Heart left ventricle (tissue), 13 donors: ENCODE data around the gene SEC14L5.

Source experiments
- POLR2A ChIP-seq, 2 donors: fragments of 450-650 bp; IDR thresholded peaks; one replicate each; pipeline ENCODE4 v1.6.1; 2017; ENCODE audit warnings: antibody characterized with exemption in 2 of 2, mild to moderate bottlenecking in 2 of 2, moderate library complexity in 2 of 2
- TF ChIP-seq, protein P1 (sequence below), 12 donors: fragments of 200-600 bp; sonication (generic) in 4 of 12; IDR thresholded peaks; one replicate each; pipeline versions ENCODE4 v1.5.0 to v1.8.0; 2018 to 2022; ENCODE audit warnings: antibody characterized with exemption in 12 of 12, mild to moderate bottlenecking in 5 of 12
- donor health status: ischemic (EF 13 %, LVEDD 7.1; RV severe dilation, severe dysfunction).
- donor health status: DM: no; HTN: yes; CAD: no.
- donor health status: DM: no; HTN: no; CAD: no.
- donor health status: ischemic (EF 25% LVEDD 6.9; RV normal size, moderate dysfunction).
- donor health status: ischemic (EF 25% LVEDD 5.7; RV mildly dilated, moderate dysfunction).
- donor health status: ischemic (EF 35%, LVEDD 5.7; RV mildly dilated, moderate dysfunction).
- donor health status: nonischemic (EF 11% LVEDD 7.7; RV severe dilation, severe dysfunction).
- donor health status: DM: yes; HTN: yes; CAD: no.
- donor health status: PGD.
- donor health status: ischemic (EF 29% LVEDD 5.4; RV normal size, mild dysfunction).
- donor health status: nonischemic (EF 23%, LVEDD 6.1; RV moderate dilation, normal function).

DNA sequence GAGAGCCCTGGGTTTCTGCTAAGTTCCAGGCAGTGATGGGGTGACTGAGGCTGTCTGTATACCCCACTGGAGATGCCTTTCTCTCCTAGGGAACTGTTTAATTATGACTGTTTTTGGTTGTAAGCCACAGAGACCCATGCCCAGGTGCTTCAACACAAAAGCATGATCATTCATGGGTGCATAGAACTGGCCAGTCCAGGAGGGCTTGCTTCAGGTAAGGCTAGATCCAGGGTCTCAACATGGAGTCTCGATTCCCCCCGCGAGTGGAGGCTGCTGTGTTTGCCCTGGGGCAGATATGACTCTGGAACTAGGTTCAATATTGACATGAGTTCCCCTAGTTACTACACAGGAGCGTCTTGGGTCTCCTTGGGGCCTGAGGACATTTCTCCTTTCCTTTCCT lies 57.8 kb downstream of the SEC14L5 start:
- no peak for TF ChIP-seq POLR2A (IDR thresholded peaks at IDR 0.05)
- TF ChIP-seq, protein P1, sequence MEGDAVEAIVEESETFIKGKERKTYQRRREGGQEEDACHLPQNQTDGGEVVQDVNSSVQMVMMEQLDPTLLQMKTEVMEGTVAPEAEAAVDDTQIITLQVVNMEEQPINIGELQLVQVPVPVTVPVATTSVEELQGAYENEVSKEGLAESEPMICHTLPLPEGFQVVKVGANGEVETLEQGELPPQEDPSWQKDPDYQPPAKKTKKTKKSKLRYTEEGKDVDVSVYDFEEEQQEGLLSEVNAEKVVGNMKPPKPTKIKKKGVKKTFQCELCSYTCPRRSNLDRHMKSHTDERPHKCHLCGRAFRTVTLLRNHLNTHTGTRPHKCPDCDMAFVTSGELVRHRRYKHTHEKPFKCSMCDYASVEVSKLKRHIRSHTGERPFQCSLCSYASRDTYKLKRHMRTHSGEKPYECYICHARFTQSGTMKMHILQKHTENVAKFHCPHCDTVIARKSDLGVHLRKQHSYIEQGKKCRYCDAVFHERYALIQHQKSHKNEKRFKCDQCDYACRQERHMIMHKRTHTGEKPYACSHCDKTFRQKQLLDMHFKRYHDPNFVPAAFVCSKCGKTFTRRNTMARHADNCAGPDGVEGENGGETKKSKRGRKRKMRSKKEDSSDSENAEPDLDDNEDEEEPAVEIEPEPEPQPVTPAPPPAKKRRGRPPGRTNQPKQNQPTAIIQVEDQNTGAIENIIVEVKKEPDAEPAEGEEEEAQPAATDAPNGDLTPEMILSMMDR (IDR thresholded peaks at IDR 0.05) = no peak
